GM21529 (cell line): ENCODE results near the gene MRPL43.
A peak's percentile ranks its signal among the peaks of the same experiment; 100 is the strongest.

Experiments used
- ATAC-seq: cut with Tn5 transposase; IDR thresholded peaks from one replicate; pipeline ENCODE4 v1.9.1; 2021; ENCODE audit not compliant: unreplicated experiment

The MRPL43 gene

GRCh38 chr10:100969187-100970075 is 17.9 kb downstream of the MRPL43 start, which contains the start of gene SEMA4G:
Gene SEMA4G (plus strand): TSS chr10:100969504. CDS start chr10:100972913, 3,409 bp downstream.
- peak; percentile 73 for ATAC-seq

- no peak for ATAC-seq
Measured at GRCh38 chr10:100968863-100969186, 18.5 kb downstream of the MRPL43 start.

GRCh38 chr10:100968062-100968736 is 19.1 kb downstream of the MRPL43 start:
- ATAC-seq = no peak

- ATAC-seq = no peak
Measured at GRCh38 chr10:100967332-100967731, 20.0 kb downstream of the MRPL43 start.

GRCh38 chr10:100966887-100967286 is 20.4 kb downstream of the MRPL43 start:
- ATAC-seq = no peak

GRCh38 chr10:100965820-100966219 is 21.5 kb downstream of the MRPL43 start:
- no peak for ATAC-seq

- ATAC-seq = no peak
Measured at GRCh38 chr10:100963826-100964225, 23.5 kb downstream of the MRPL43 start.

- no peak for ATAC-seq
Measured at GRCh38 chr10:100962351-100963080, 24.8 kb downstream of the MRPL43 start.

GRCh38 chr10:100960251-100960650 is 27.0 kb downstream of the MRPL43 start:
- no peak for ATAC-seq

- ATAC-seq = no peak
Measured at GRCh38 chr10:100948916-100949315, 38.4 kb downstream of the MRPL43 start.

- ATAC-seq = no peak
Measured at GRCh38 chr10:100945754-100946153, 41.5 kb downstream of the MRPL43 start.

- ATAC-seq = no peak
Measured at GRCh38 chr10:100943508-100943907, 43.8 kb downstream of the MRPL43 start.

- no peak for ATAC-seq
Measured at GRCh38 chr10:100942229-100942628, 45.1 kb downstream of the MRPL43 start.

- ATAC-seq = no peak
Measured at GRCh38 chr10:100939763-100940344, 47.4 kb downstream of the MRPL43 start.
